ENCODE data around the gene HEYL.
"Not testable (repeated sequence)": the region's sequence is repeated elsewhere in the genome, so short reads cannot be mapped to it uniquely, and the experiment has no call there.

HEYL gene

DNA sequence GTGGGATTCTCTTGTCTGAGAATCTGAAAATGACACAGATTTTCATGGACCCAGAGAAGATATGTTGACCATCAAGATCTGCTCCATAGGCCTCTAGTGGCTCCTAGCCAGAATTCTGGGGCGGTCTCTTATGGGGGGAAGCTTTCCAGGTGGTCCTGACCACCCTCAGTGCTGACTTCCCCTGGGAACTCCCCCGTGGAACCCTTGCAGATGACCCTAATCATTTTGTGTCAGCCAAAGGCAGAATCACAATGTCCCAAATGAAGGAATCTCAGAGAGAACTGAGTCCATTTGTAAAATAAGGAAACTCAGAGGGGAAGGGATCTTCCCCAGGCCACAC, 3.6 kb downstream of the HEYL start:
- DNase-seq (ENCODE audit: low spot score), result no peak

DNA sequence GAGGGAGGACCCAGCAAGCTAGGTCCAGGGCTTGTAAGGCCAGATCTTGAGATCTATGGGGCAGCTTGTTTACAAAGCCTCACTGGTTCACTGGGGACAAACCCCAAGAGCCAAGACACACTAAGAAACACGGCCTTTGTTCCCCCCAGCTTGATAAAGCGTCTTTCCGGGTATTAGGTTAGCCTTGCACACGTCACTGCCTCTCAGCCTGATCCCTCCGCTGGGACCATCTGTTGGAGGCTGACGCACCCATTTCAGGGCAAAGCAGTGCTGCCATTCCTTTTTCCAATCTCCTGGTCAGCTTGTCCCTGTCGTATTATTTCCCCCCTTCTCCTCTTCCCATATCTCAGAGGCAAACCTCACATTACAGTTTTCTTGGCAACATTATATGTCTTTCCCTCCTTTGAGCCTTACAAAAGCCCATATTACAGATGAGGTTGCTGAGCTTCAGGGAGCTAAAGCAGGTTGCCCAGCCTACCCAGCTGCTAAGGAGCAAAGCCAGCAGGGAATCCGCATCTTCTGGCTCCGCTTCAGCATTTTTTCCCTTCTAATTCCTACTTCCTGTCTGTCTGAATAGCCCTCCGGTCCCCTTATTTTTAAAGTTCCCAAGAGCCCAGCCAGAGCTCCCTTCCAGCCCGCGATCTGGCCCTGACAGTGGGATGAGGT, 4.1 kb downstream of the HEYL start:
- no peak for DNase-seq (ENCODE audit: low spot score)

DNA sequence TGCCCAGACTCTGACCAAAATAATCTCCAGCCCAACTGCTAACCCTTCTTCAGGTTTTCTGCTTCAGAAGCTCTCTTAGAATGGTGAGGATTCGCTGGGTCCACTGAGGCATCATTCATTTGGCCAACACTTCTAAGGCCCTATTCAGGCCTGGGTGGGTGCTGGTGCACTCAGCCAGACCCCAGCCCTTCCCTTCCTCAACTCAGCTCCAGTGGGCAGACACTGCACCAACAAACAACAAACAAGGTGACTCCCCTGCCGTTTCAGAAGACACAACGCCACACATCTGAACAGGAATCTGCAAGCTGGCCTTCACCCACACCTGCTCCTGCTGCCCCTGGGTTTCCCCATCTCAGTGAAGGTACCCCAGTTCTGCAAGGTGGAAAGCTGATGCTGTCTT, 6.0 kb downstream of the HEYL start:
- no peak for DNase-seq (ENCODE audit: low spot score)

DNA sequence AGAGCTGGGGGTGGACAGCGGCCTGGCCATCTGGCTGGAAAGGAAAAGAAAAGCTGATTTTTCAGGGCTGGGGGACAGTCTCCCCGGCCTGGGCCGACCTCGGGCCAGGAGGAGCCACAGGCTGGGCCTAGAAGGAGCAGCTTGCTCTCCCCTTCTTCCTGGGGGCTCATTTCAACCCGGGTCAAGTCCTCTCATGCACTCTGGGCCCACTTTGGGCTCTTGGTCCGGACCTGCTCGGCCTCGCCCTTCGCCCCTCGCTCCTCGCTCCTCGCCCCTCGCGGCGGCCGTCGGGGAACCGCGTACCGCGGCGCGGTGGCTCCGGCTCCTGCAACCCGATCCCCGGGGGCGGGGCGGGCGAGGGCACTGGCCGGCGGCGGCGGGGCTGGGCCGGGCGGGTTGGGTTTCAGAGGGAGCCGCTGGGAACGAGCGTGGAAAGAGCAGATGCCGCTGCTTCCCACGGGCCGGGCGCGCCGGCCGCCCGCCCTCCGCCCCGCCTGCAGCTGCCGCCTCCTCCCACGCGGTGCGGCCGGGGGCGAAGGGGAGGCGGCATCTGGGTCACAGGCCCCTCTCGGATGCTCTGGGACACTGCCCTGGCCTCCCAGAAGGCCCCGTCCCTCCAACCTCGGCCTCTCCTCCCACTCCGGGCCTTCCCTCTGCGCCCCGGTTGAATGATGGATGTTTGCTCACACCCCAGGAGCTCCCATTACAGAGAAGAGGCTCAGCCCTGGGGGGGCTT, 6.6 kb downstream of the HEYL start:
- DNase-seq (ENCODE audit: low spot score), result no peak

DNA sequence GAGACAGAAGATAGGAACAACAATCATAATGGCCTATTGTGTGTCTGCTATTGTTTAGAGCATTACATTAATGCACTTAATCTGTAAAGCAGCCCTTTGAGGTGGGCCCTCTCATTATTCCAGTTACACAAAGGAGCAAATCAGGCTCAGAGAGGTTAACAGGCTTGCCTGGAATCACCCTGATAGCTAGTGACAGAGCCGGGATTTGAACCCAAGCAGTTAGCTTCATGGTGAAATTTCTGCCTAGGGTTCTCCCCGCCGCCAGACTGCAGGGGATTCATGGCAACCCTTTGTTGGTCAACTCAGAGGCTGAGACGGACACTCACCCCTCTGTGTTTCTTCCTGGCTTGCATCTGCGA, 7.1 kb downstream of the HEYL start:
- no peak for DNase-seq (ENCODE audit: low spot score)

DNA sequence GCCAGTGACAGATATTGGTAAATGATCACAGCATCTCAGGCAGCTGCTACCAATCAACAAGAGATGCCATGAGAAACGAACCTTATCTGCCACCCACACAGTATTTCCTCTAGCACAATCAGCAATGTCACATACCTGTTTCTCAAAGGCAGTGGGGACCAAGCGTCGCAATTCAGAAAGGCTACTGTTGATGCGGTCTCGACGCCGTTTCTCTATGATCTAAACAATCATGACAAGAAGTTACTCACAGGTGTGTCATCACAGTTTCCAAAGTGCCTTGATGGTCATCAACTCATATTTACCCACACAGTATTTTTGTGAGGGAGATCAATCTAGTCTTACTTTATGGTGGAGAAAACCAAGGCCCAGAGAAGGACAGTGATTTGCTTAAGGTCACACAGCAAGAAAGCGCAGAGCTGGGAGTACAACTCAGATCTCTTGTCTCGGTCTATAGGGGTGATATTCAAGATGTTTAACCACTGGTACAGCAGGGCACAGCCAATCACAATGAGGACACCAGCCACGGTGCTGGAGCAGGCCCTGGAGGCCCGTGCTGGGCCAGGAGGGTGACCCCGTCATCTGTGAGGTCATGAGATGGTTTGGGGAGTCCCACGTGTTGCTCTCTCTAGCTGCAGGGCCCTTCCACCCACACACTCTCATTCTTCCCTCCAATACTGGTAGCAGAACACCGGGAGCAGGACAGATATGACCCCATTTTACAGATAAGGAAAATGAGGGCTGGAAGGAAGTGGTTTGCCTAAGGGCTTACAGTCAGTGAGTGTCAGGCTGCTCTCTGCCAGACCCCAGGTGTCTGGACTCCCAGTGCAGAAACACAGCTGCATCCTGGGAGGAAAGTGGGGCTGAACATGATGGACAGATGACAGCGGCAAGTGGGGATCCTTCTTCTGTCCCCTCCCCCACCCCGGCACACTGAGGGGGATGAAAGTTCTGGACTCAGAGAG, 7.8 kb downstream of the HEYL start:
- DNase-seq (ENCODE audit: low spot score), result no peak

DNA sequence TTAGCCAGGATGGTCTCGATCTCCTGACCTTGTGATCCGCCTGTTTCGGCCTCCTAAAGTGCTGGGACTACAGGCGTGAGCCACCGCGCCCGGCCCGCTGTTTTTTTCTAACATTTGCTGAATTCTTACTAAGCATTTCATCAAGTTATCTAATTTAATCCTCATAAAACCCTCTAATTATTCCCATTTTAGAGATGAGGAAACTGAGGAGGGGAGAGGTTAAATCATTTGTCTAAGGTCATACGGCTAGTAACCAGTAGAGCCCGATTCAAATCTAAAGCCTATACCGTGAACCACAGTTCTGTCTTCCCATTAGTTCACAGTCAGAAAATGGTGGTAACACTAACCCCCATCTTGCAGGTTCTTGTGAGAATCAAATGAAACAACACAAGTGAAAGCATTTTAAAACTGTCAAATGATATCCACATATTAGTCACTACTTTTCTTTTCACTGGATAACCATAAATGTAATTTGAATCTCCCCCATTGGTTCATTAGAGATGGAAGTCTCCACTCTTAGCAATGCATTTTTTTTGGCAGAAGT, 10.6 kb downstream of the HEYL start:
- no peak for DNase-seq (ENCODE audit: low spot score)

DNA sequence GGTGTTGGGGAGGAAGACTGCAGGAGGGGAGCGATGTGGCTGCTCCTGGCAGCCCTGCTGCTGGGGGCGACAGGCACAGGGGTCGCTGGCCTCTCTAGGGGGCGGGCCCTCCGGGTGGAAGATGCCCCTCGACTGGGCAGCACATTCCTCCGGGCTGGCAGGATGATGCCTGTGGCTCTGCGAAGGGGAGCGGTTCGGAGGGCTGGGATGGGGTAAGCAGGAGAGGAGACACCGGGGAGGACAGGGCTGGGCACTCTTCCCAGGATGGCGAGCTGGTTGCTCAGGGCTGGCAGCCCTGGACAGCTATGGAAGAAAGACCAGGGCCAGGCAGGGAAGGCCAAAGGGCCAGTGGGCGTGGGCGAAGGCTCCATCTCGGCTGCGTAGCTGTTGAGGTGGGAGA, 12.8 kb downstream of the HEYL start:
- DNase-seq (ENCODE audit: low spot score), result no peak

DNA sequence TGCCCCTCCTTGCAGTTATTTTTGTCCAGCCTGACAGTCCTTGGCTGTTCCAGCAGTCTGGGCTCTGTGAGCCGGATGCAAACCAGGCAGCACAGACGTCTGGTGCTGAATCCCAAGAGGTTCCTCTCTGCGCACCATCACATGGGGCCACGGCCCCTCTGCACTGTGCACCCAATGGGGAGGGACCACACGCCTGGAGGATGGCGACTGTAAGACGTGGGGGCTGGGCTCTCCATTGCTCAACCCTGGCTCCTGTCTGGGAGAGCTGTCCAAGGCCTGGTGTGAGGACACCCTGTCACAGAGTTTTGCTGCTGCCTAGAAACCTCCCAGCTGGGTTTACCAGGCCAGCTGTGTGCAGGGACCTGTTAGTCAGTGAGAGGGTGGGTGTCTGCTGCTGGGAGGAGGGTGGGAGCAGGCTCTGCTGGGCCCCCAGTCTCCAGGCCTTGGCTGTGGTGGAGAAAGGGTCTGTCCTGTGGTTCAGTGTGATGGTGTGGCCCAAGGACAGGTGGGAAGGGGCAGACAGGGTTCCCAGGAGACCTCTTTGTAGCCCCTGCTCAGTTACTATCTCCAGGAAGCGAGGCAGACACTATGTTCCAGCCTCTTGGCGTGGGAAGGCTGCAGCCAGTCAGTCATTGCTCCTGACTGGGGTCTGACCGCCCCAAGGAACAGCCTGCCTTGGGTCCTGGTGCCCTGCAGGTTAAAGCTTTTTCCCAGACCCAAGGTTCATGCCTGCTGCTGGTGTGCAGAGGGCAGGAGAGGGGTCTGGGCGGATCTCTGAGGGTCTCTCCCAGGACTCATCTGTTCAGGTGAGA, 13.8 kb downstream of the HEYL start:
- DNase-seq (ENCODE audit: low spot score), result no peak

DNA sequence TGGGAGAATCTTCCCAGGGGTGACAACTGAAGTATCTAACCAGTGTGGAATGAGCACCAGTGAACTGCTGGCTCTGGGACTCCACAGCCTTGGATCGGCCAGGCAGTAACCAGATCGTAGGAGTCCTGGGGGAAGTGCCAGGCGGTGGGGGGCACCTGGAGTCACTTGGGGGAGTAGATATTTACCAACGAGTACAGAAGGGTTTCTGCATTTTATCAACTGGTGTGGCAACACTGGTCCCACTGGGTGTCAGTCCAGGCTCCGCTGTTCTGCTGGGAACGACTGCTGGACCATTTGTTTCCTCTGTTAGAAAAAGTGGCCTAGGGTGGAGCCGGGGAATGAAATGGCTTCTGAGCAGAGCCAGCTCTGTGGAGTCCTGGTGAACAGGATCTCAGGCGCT, 14.4 kb downstream of the HEYL start:
- no peak for DNase-seq (ENCODE audit: low spot score)

DNA sequence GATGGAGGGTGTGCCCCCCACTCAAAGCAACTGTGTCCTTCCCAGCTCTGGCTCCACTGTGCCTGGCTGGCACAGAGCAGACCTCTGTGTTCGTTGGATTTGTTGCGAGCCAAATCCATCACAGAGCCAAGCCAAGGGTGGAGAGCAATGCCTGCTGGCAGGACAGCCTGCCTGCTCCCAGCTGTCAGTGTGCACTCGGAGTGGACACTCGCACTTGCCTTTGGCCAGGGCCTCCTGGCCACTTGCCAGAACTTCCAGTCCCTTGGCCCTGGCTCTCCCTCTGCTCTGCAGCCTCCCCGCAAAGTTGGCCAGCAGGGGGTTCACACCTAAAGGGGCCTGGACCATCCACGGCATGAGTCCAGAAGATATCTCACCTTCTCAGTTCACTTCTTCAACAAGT, 16.4 kb downstream of the HEYL start:
- no peak for DNase-seq (ENCODE audit: low spot score)

DNA sequence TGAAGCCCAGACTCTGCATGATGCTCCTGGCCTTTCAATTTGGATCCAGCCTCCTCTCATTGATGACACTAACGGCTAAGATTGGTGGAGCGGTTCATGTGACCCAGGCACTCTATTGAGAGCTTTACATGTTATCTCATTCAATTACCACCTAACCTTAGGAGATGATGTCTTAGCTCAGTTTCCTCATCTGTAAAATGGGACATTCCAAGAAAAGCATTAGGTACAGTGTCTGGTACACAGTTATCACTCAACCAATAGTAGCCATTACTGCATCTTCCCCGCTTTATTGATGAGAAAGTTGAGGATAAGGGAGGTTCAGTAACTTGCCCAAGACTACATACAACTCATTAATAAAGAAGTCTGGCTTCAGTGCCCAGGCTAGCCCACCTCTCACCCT, 17.0 kb downstream of the HEYL start:
- DNase-seq (ENCODE audit: low spot score), result no peak

DNA sequence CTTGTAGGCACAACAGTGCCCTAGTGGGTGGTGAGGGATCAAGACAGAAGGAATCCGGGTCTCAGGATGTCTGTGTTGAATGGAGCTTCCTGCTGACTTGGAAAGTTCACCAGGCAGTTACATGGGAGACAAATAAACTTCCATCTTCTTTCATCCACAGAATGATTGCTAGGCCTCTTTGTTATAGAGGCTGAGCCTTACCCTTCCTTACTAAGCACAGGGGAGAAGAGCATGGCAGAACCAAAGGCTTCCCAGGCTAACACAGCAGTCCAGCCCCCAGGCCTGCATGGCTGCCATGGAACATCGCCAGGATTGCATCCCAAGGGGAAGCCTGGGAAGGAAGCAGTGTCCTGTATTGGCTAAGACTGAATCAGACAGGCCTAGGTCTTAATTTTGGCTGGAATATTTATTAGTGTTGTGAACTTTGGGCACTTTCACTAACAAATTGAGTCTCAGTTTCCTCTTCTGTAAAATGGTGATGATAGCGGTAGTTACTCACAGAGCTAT, 18.7 kb downstream of the HEYL start:
- DNase-seq (ENCODE audit: low spot score), result no peak

DNA sequence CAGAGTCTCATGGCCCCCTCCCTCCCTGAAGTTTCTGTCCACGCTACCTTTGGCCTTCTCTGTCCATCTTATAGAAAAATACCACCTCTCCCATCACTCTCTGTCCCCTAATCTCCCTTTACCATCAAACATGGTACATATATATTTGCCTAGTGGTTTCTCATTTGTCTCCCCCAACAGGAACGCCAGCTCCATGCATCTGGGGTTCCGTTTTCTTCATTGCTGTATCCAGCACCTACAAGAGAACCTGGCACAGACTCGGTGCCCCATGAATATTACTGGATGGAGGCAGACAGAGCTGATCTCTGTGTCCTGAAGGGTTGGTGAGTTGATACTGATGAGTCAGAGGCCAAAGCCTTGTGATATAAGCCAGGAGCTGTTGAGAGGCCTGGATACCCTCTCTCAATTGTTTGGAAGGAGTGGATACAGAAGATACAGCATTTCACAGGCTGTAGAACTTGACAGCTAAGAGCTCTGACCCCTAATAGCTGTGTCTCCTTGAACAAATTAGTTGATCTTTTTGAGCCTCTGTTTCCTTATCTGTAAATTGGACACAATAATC, 21.9 kb downstream of the HEYL start:
- no peak for DNase-seq (ENCODE audit: low spot score)

DNA sequence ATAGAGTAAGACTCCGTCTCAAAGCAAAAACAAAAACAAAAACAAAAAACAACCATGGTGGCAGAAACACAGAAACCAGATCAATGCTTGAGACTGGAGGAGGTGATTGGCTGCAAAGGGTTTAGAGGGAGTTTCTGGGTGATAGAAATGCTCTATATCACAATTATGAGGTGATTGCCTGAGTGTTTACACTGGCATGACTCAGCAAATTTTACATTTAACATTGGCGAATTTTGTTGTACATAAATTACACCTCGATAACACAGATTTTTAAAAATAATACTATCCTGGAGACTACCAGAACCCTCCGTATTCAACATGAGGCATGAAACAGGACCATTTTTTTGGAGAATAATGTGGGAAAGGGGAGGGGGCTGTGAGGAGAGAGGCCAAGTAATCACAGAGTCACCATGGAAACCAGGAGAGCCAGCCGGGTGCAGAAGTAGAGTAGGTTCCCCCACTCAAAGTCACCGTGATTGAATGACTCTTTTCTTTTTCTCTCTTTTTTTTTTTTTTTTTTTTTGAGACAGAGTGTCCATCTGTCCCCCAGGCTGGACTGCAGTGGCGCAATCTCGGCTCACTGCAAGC, 24.3 kb downstream of the HEYL start:
- DNase-seq (ENCODE audit: low spot score), result no peak

DNA sequence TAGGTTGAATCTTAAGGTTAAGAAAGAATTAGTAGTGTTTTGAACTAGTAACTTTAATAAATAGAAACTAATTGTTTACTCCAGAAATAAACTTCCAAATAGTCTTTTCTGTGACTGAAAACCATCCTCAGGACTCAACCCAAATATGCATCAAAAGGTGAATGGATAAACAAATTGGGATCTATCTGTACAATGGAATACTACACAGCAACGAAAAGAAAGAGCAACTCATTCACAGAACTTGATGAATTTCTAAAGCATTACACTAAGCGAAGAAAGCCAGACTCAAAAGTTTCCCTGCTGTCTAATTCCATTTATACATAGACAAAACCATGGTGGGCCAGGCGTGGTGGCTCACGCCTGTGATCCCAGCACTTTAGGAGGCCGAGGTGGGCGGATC, 25.0 kb downstream of the HEYL start:
- no peak for DNase-seq (ENCODE audit: low spot score)

DNA sequence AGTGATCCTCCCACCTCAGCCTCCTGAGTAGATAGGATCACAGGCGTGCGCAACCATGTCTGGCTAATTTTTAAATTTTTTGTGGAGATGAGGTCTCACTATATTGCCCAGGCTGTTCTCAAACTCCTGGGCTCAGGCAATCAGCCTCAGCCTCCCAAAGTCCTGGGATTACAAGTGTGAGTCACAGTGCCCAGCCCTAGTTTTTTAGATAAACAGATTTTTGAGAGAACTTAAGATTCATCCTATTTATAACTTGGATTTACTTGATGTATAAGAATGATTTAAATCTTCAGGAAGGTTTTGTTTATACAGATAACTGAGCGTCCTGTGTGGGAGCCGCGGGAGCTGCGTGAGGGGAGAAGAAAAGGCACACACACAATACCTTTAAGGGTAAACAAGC, 26.2 kb downstream of the HEYL start:
- DNase-seq (ENCODE audit: low spot score), result no peak

DNA sequence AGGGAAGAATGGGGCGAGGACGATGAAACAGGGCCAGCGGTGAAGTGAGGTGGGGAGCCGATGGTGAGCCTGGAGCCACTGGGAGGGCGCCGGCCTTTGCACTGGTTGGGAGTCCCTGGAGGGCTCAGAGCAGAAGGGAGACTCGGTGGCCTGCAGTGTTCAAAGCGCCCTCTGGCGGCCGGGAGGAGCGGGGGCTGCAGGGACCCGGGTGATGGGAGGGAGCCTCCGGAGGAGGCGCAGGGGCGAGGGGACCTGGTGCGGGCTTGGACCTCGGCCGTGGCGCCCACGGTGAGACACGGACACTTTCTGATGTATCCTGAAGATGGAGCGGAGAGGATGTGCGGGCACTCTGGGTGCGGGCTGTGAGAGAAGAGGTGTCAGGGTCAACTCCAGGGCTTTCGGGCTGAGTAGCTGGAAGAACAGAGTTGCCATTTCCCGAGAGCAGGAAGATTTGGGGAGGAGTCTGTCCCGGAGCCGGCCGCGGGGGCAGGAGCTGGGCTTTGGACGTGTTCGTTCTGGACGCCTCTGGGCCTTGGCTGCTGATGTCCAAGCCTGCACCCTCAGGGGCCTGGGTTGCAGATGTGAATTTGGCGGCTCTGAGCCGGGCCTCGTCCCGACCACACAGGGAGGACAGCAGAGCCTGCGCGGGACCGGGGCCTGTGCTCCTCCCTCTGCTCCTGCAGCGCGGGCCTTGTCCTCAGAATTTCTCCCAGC, 29.7 kb downstream of the HEYL start:
- peak; percentile 42 for DNase-seq (ENCODE audit: low spot score)

DNA sequence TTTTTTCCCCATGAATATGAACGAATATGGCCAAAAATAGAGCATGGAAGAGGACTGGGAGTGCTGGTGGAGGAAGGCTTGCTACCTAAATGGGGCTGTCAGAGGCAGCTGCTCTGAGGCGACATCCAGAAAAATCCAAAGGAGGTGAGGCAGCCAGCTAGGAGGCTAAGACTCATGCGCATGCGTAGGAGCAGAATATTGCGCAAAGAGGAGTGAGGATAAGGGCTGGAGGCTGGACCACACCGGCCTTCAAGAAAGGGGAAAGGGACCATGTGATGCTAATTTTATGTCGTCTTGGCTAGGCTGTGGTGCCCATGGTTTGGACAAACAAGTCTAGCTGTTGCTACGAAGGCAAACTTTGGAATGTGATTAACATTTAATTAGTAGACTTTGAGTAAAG, 30.5 kb downstream of the HEYL start:
- no peak for DNase-seq (ENCODE audit: low spot score)

DNA sequence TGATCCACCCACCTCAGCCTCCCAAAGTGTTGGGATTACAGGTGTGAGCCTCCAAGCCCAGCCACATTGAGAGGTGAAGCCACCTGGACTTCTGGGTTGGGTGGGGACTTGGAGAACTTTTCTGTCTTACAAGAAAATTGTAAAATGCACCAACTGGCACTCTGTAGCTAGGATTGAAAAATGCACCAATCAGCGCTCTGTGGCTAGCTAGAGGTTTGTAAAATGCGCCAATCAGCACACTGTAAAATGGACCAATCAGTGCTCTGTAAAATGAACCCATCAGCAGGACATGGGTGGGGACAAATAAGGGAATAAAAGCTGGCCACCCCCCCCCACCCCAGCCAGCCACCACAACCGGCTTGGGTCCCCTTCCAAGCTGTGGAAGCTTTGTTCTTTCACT, 35.8 kb downstream of the HEYL start:
- not testable (repeated sequence) for DNase-seq (ENCODE audit: low spot score)
